Endothelial cell of umbilical vein (primary cell): ENCODE data around the gene ZNF263. TPM values are rescaled to one million over a fixed set of nuclear protein-coding genes. Genes with fewer than 3 reads are reported as not detected.

Experiments
- BruUV-seq: library from RNA; stranded (reverse); fragments of 400-500 nt; replicated peaks from 2 replicates; lab custom pipeline; 2021; lab: Mats Ljungman, UMichigan
- CTCF ChIA-PET: fragments of 300-600, 350-600 bp; sonication (Branson Sonifier 250); formaldehyde crosslinking; loops from one replicate; lab custom pipeline; 2021; ENCODE audit warnings: antibody characterized with exemption, inconsistent platforms; lab: Charles Lee
- POLR2A ChIA-PET: fragments of 300-600, 350-600 bp; sonication (Branson Sonifier 250); formaldehyde crosslinking; loops from one replicate; lab custom pipeline; 2021; ENCODE audit warnings: antibody characterized with exemption, inconsistent platforms; lab: Charles Lee
- DNase-seq: peaks from one replicate; pipeline ENCODE4 v3.0.0-alpha.2; 2011; ENCODE audit warnings: low read depth, low spot score
- FAIRE-seq: peaks from 2 replicates; lab custom pipeline; 2011; peaks lifted over from hg19 to GRCh38; lab: Jason Lieb, UNC
- H2AFZ ChIP-seq: 2 replicates; pipeline ENCODE4 v1.6.0; 2012; ENCODE audit warnings: low read depth, low read length, control low read depth, inconsistent platforms
- H3K27ac ChIP-seq: 2 replicates; pipeline ENCODE4 v1.5.1; 2011; ENCODE audit warnings: low read depth, mild to moderate bottlenecking, control low read depth, low read length, moderate library complexity; ENCODE audit not compliant: insufficient read depth
- H3K27me3 ChIP-seq, 2 experiments: 2 replicates each; pipeline versions ENCODE4 v1.6.0 to v1.6.1; 2011; ENCODE audit warnings: low read length in 2 of 2, mixed read lengths in 1 of 2; ENCODE audit not compliant: control insufficient read depth in 2 of 2, insufficient read depth in 2 of 2
- H3K36me3 ChIP-seq, 2 experiments: 2 replicates in 1 of 2; 3 replicates in 1 of 2; pipeline ENCODE4 v1.5.1; 2011; ENCODE audit warnings: low read length in 2 of 2, mild to moderate bottlenecking in 1 of 2, moderate library complexity in 1 of 2; ENCODE audit not compliant: control insufficient read depth in 2 of 2, insufficient read depth in 2 of 2; ENCODE audit errors: extremely low read depth in 1 of 2
- H3K4me1 ChIP-seq: 3 replicates; pipeline ENCODE4 v1.5.1; 2011; ENCODE audit warnings: mild to moderate bottlenecking, low read length; ENCODE audit not compliant: control insufficient read depth, insufficient read depth; ENCODE audit errors: extremely low read depth
- H3K4me2 ChIP-seq: 2 replicates; pipeline ENCODE4 v1.6.1; 2011; ENCODE audit warnings: low read length, control low read depth, mixed read lengths; ENCODE audit not compliant: insufficient read depth
- H3K4me3 ChIP-seq, 3 experiments: fragments of 200-600 bp in 1 of 3; sonication (generic), shearing (Covaris generic) in 1 of 3; replicated peaks in 1 of 3; 2 replicates each; pipeline ENCODE4 v1.5.1; 2011 to 2016; ENCODE audit warnings: control low read depth in 3 of 3, low read length in 3 of 3, mild to moderate bottlenecking in 2 of 3, inconsistent platforms in 1 of 3, low read depth in 1 of 3, moderate library complexity in 1 of 3; ENCODE audit not compliant: insufficient read depth in 1 of 3
- H3K79me2 ChIP-seq: 2 replicates; pipeline ENCODE4 v1.6.0; 2012; ENCODE audit warnings: low read length, inconsistent platforms; ENCODE audit not compliant: control insufficient read depth, insufficient read depth
- H3K9ac ChIP-seq: replicated peaks from 2 replicates; pipeline ENCODE3; 2011; ENCODE audit warnings: low read length, control low read depth; ENCODE audit not compliant: insufficient read depth; ENCODE audit errors: extremely low read depth
- H3K9me1 ChIP-seq: replicated peaks from 3 replicates; pipeline ENCODE4 v1.6.0; 2011; ENCODE audit warnings: mild to moderate bottlenecking, low read length; ENCODE audit not compliant: control insufficient read depth, insufficient read depth; ENCODE audit errors: extremely low read depth
- H3K9me3 ChIP-seq: replicated peaks from 2 replicates; pipeline ENCODE4 v1.5.1; 2012; ENCODE audit warnings: low read length, inconsistent platforms; ENCODE audit not compliant: control insufficient read depth, insufficient read depth
- H4K20me1 ChIP-seq: replicated peaks from 2 replicates; pipeline ENCODE3; 2011; ENCODE audit warnings: mild to moderate bottlenecking, low read length; ENCODE audit not compliant: control insufficient read depth, insufficient read depth; ENCODE audit errors: extremely low read depth
- CTCF ChIP-seq, 2 donors: IDR thresholded peaks; 1 replicate in 1 of 2; 2 replicates in 1 of 2; pipeline ENCODE4 v1.5.1; 2011; ENCODE audit warnings: low read length in 2 of 2, mild to moderate bottlenecking in 2 of 2, moderate library complexity in 2 of 2, control low read depth in 1 of 2, inconsistent platforms in 1 of 2, low read depth in 1 of 2; ENCODE audit not compliant: insufficient read depth in 1 of 2; ENCODE audit errors: extremely low read depth in 1 of 2
- EZH2 ChIP-seq: IDR thresholded peaks from 2 replicates; pipeline ENCODE4 v1.6.1; 2012; ENCODE audit warnings: borderline replicate concordance, low read depth, mild to moderate bottlenecking, moderate library complexity, low read length, inconsistent platforms; ENCODE audit not compliant: severe bottlenecking
- FOS ChIP-seq: IDR thresholded peaks from 2 replicates; pipeline ENCODE4 v1.6.1; 2011; ENCODE audit warnings: mild to moderate bottlenecking, low read length, moderate library complexity, borderline replicate concordance; ENCODE audit not compliant: insufficient read depth
- GATA2 ChIP-seq: IDR thresholded peaks from 2 replicates; pipeline ENCODE4 v1.7.0; 2011; ENCODE audit warnings: low read depth, mild to moderate bottlenecking, moderate library complexity, mixed read lengths, low read length; ENCODE audit not compliant: insufficient read length, insufficient read depth
- JUN ChIP-seq: IDR thresholded peaks from 2 replicates; pipeline ENCODE4 v1.6.1; 2011; ENCODE audit warnings: borderline replicate concordance, low read depth; ENCODE audit not compliant: insufficient read length, insufficient read depth
- MAX ChIP-seq: IDR thresholded peaks from 2 replicates; pipeline ENCODE4 v1.6.1; 2011; ENCODE audit not compliant: insufficient read depth, insufficient read length
- MYC ChIP-seq: IDR thresholded peaks from one replicate; pipeline ENCODE4 v1.6.1; 2011; ENCODE audit warnings: mild to moderate bottlenecking, low read depth, low read length
- POLR2A ChIP-seq: IDR thresholded peaks from 2 replicates; pipeline ENCODE4 v1.6.1; 2012; ENCODE audit warnings: low read depth, mild to moderate bottlenecking, control low read depth, low read length
- POLR2AphosphoS5 ChIP-seq: IDR thresholded peaks from 2 replicates; pipeline ENCODE4 v1.6.1; 2012; ENCODE audit warnings: low read depth, mild to moderate bottlenecking, control low read depth, low read length, moderate library complexity; ENCODE audit not compliant: insufficient read depth
- dilution Hi-C: fragments of 300-500 bp; cut with MboI; formaldehyde crosslinking; loops from one replicate; pipeline ENCODE4 v1.15.0; 2019; ENCODE audit warnings: low sequenced_read_pairs; ENCODE audit not compliant: extremely low pct_ligation_motif_present
- intact Hi-C: fragments of 100-400 bp; cut with micrococcal nuclease; formaldehyde crosslinking; loops from one replicate; pipeline ENCODE4 v1.10.0; 2022
- polyA plus RNA-seq, 4 experiments: library from polyadenylated mRNA; depleted of rRNA in 3 of 4; stranded (reverse) in 3 of 4; unstranded in 1 of 4; fragments of >200 nt; gene quantifications; 2 replicates each; pipeline versions ENCODE4 v1.2.1 to v1.2.3, GENCODE V29; 2011 to 2012; ENCODE audit warnings: missing spikeins in 1 of 4
- total RNA-seq: library from RNA; stranded (reverse); gene quantifications from 2 replicates; pipeline ENCODE4 v1.2.3, GENCODE V29; 2021

ZNF263 gene
- total and polyA plus RNA-seq, 2 donors (not counting 3 experiments of a cell fraction or from before 2014, with no cell fraction given) = 10.9 to 20.8 TPM

- Histone ChIP-seq H3K9ac (no peak overlapping the region), H3K27ac (no peak overlapping the region), H3K79me2 (peaks cover 31% of the 10 kb centered on the region), H3K4me3 (no peak overlapping the region), H3K27me3 (no peaks in the 10 kb centered on the region), H2AFZ (no peak overlapping the region), H3K9me3 (peaks cover 20% of the 10 kb centered on the region), H3K36me3 (peaks cover 26 to 37% of the 10 kb centered on the region in 2 experiments), H3K4me1 (peaks cover 1% of the 10 kb centered on the region), H3K4me2 (no peak overlapping the region), H4K20me1 (no peaks in the 10 kb centered on the region), H3K9me1 (no peaks in the 10 kb centered on the region)
- no TSS peak for BruUV-seq
- ChIA-PET POLR2A (interaction anchor here (0.9 kb wide), 1 partner anchor 154 kb away, joined by 3 read pairs; the partner anchor contains the start of gene NAA60), CTCF (no interaction called here)
- dilution Hi-C loops = no loop called here
- DNase-seq (no peak), FAIRE-seq (no peak)
- intact Hi-C loops = no loop called here
- TF ChIP-seq POLR2A (no peak), EZH2 (no peak), JUN (no peak), FOS (no peak), CTCF (IDR thresholded peaks at IDR 0.05; ENCODE audit: extremely low read depth in 1 of 2, insufficient read depth in 1 of 2, low read depth in 1 of 2, low read length in 2 of 2) (no peak), MAX (no peak), MYC (no peak), POLR2AphosphoS5 (no peak), GATA2 (no peak)
These were observed 6.8 kb downstream of the ZNF263 start for GRCh38 chr16:3289998-3290673.
